Tibial nerve (tissue), 4 donors: ENCODE data around the gene TAS2R60. TPM values are rescaled to one million over a fixed set of nuclear protein-coding genes. Genes with fewer than 3 reads are reported as not detected.
A peak's percentile ranks its signal among the peaks of the same experiment; 100 is the strongest.

Source experiments
- DNase-seq, 2 donors: peaks; one replicate each; pipeline ENCODE4 v3.0.0-alpha.2; 2019; ENCODE audit warnings: low spot score in 2 of 2
- H3K27ac ChIP-seq, 4 donors: fragments of 200-600 bp; sonication (generic) in 3 of 4; one replicate each; pipeline ENCODE4 v1.5.1; 2017 to 2019; ENCODE audit warnings: mild to moderate bottlenecking in 1 of 4
- H3K27me3 ChIP-seq, 2 donors: fragments of 200-600 bp; sonication (generic) in 1 of 2; one replicate each; pipeline versions ENCODE4 v1.5.1 to v1.6.0; 2017 to 2019
- H3K36me3 ChIP-seq, 3 donors: fragments of 200-600 bp; sonication (generic); one replicate each; pipeline ENCODE4 v1.5.1; 2018 to 2019
- H3K4me1 ChIP-seq, 4 donors: fragments of 200-600 bp; sonication (generic) in 3 of 4; one replicate each; pipeline ENCODE4 v1.5.1; 2017 to 2019
- H3K4me3 ChIP-seq, 4 donors: fragments of 200-600 bp; sonication (generic) in 3 of 4; one replicate each; pipeline ENCODE4 v1.5.1; 2017 to 2019; ENCODE audit warnings: mild to moderate bottlenecking in 1 of 4, moderate library complexity in 1 of 4
- H3K9me3 ChIP-seq, 4 donors: fragments of 200-600 bp; sonication (generic) in 3 of 4; one replicate each; pipeline ENCODE4 v1.5.1; 2017 to 2019
- EP300 ChIP-seq, 2 donors: sonication (generic); formaldehyde crosslinking; IDR thresholded peaks; one replicate each; pipeline ENCODE4 v1.6.1; 2017; ENCODE audit warnings: antibody characterized with exemption in 2 of 2, mild to moderate bottlenecking in 1 of 2
- POLR2A ChIP-seq, 2 donors: fragments of 450-650 bp; IDR thresholded peaks; one replicate each; pipeline ENCODE4 v1.6.1; 2017; ENCODE audit warnings: antibody characterized with exemption in 2 of 2, mild to moderate bottlenecking in 2 of 2, moderate library complexity in 2 of 2
- WGBS, 2 donors: methylation state at CpG; one replicate each; pipeline ENCODE4 v1.1.5; 2018; 5-methylcytosine and 5-hydroxymethylcytosine counted together
- total RNA-seq, 4 donors: library from RNA; depleted of rRNA; stranded (reverse); fragments of >200 nt; gene quantifications; one replicate each; pipeline ENCODE4 v1.1.0, GENCODE V29; 2016
- TF ChIP-seq, protein P1 (sequence below), 5 experiments: fragments of 200-600 bp in 3 of 5; fragments of 450-650 bp in 2 of 5; sonication (generic) in 3 of 5; IDR thresholded peaks; one replicate each; pipeline ENCODE4 v1.5.1; 2016 to 2019; ENCODE audit warnings: antibody characterized with exemption in 5 of 5, mild to moderate bottlenecking in 3 of 5, moderate library complexity in 2 of 5

TAS2R60 gene
- total RNA-seq, 4 donors from 2014 or later = not detected

- peak; percentile 33 to 69 for DNase-seq
- H3K4me1 ChIP-seq = no peaks in the 10 kb centered on the region
- H3K9me3 ChIP-seq = no peaks in the 10 kb centered on the region
- no peaks in the 10 kb centered on the region for H3K36me3 ChIP-seq
- 34 to 36% methylated on average over 5 of the region's 5 CpGs for WGBS, 2 donors
- no peak overlapping the region for H3K4me3 ChIP-seq
- peak overlapping the region in 2 of 4 donors; percentile 44 to 64 for H3K27ac ChIP-seq
- TF ChIP-seq POLR2A (IDR thresholded peaks at IDR 0.05) = peak in 1 of 2 donors; percentile 15
- peak; percentile 70 for TF ChIP-seq EP300 (IDR thresholded peaks at IDR 0.05)
- TF ChIP-seq, protein P1, sequence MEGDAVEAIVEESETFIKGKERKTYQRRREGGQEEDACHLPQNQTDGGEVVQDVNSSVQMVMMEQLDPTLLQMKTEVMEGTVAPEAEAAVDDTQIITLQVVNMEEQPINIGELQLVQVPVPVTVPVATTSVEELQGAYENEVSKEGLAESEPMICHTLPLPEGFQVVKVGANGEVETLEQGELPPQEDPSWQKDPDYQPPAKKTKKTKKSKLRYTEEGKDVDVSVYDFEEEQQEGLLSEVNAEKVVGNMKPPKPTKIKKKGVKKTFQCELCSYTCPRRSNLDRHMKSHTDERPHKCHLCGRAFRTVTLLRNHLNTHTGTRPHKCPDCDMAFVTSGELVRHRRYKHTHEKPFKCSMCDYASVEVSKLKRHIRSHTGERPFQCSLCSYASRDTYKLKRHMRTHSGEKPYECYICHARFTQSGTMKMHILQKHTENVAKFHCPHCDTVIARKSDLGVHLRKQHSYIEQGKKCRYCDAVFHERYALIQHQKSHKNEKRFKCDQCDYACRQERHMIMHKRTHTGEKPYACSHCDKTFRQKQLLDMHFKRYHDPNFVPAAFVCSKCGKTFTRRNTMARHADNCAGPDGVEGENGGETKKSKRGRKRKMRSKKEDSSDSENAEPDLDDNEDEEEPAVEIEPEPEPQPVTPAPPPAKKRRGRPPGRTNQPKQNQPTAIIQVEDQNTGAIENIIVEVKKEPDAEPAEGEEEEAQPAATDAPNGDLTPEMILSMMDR (IDR thresholded peaks at IDR 0.05) = no peak
- no peaks in the 10 kb centered on the region for H3K27me3 ChIP-seq
Measured at GRCh38 chr7:143487566-143487965, 44.3 kb downstream of the TAS2R60 start.

DNA sequence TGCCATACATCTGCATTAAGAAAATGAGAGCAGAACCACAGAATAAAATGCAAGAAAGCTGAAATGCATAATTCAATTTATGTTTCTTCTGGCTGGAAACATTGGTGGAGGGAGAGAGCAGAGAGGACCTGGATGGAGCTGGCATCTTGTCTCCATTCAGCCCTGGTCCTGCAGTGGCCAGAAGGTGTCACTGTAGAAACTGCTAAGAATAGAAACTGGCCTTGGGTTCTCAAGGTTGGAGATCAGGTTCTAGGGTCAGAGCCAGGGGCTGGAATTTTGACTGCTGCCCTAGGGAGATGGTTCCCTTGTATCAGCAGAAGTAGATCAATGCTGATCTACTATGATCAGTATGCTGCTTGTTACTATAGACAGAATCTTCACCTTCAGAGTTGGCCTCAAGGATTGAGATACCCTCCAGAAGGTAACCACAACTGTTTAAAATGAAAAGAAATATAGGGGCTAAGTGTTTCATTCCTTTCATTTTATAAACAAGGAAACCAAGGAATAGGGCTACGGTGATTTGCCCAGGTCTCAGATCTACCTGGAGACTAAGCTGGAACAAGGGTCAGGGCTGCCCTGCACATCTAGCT is 47.6 kb downstream of the TAS2R60 start:
- H3K27ac ChIP-seq = no peak overlapping the region
- H3K27me3 ChIP-seq = no peaks in the 10 kb centered on the region
- H3K36me3 ChIP-seq = no peaks in the 10 kb centered on the region
- DNase-seq = peak in 1 of 2 donors; percentile 43
- WGBS, 2 donors = 88 to 100% methylated on average over 1 of the region's 1 CpG
- H3K9me3 ChIP-seq = no peaks in the 10 kb centered on the region
- H3K4me3 ChIP-seq = no peak overlapping the region
- no peaks in the 10 kb centered on the region for H3K4me1 ChIP-seq
- TF ChIP-seq EP300 (IDR thresholded peaks at IDR 0.05) (no peak), POLR2A (IDR thresholded peaks at IDR 0.05) (no peak)
- TF ChIP-seq, protein P1 (IDR thresholded peaks at IDR 0.05) = peak; percentile 21 to 48 (median 28)

DNA sequence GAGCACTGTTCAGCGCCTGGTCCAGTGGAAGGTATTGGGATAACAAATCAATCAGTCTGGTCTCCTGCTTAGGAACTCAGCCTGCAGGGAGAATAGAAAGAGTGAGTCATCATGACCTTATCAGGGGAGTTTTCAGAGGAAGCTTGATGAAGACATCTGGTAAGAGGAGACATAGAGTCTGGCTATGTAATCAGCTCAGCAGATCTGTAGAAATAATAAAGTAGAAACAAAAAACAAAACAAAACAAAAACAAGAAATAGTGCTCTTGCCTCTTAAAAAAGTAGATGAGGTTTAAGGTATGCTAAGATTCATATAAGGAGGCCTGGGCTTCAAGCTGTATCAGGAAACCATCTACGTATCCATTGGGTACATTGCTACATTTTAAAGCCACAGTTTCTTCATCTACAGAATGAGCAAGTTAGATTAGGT is 48.8 kb downstream of the TAS2R60 start:
- no peaks in the 10 kb centered on the region for H3K27me3 ChIP-seq
- H3K36me3 ChIP-seq = no peaks in the 10 kb centered on the region
- no peak for TF ChIP-seq POLR2A (IDR thresholded peaks at IDR 0.05)
- no peak for TF ChIP-seq EP300 (IDR thresholded peaks at IDR 0.05)
- TF ChIP-seq, protein P1 (IDR thresholded peaks at IDR 0.05) = no peak
- no peak overlapping the region for H3K27ac ChIP-seq
- H3K4me1 ChIP-seq = no peaks in the 10 kb centered on the region
- 87 to 88% methylated on average over 2 of the region's 2 CpGs for WGBS, 2 donors
- DNase-seq = no peak
- no peaks in the 10 kb centered on the region for H3K9me3 ChIP-seq
- no peak overlapping the region for H3K4me3 ChIP-seq

- Histone ChIP-seq H3K4me3 (no peak overlapping the region), H3K27me3 (no peaks in the 10 kb centered on the region), H3K27ac (no peak overlapping the region), H3K36me3 (no peaks in the 10 kb centered on the region), H3K4me1 (no peaks in the 10 kb centered on the region), H3K9me3 (no peaks in the 10 kb centered on the region)
- no peak for DNase-seq
- WGBS, 2 donors = 59 to 70% methylated on average over 6 of the region's 6 CpGs
- TF ChIP-seq POLR2A (IDR thresholded peaks at IDR 0.05) = no peak
- TF ChIP-seq EP300 (IDR thresholded peaks at IDR 0.05) = no peak
- TF ChIP-seq, protein P1 (IDR thresholded peaks at IDR 0.05) = no peak
Measured at GRCh38 chr7:143492799-143493739, 49.8 kb downstream of the TAS2R60 start.

DNA sequence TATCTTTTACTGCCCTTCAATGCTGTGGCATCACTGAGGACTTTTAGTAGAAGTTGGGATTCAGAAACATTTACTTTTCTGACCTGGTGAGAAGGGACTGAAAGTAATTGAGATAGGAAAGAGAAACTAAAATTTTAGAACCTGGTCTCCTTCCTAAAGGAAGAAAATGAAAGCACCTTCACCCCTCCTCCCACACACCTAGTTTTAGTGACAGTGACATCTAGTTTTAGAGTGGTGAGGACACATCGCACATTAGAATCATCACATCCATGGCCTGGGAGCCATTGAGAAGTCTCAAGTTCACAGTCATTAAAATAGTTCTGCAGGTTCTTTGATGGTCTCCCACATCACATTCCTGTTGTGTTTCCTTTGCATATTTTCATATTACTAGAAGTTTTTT is 50.5 kb downstream of the TAS2R60 start:
- Histone ChIP-seq H3K4me3 (no peak overlapping the region), H3K27me3 (no peaks in the 10 kb centered on the region), H3K9me3 (no peaks in the 10 kb centered on the region), H3K27ac (no peak overlapping the region), H3K36me3 (no peaks in the 10 kb centered on the region), H3K4me1 (no peaks in the 10 kb centered on the region)
- WGBS, 2 donors = 84 to 92% methylated on average over 1 of the region's 1 CpG
- TF ChIP-seq, protein P1 (IDR thresholded peaks at IDR 0.05) = no peak
- no peak for TF ChIP-seq EP300 (IDR thresholded peaks at IDR 0.05)
- TF ChIP-seq POLR2A (IDR thresholded peaks at IDR 0.05) = no peak
- DNase-seq = no peak
